Common myeloid progenitor, CD34-positive (primary cell): ENCODE results near the gene TTYH2.
A peak's percentile ranks its signal among the peaks of the same experiment; 100 is the strongest.

Source experiments
- CTCF ChIA-PET: fragments of 350-600 bp; sonication (Branson Sonifier 250); formaldehyde crosslinking; loops from one replicate; lab custom pipeline; 2021; ENCODE audit warnings: antibody characterized with exemption; lab: Charles Lee
- POLR2A ChIA-PET: fragments of 350-600 bp; sonication (Branson Sonifier 250); formaldehyde crosslinking; loops from one replicate; lab custom pipeline; 2021; ENCODE audit warnings: antibody characterized with exemption; lab: Charles Lee
- DNase-seq, 3 donors: peaks; one replicate each; pipeline versions ENCODE4 v3.0.0 to v3.0.0-alpha.2; 2013
- H3K27ac ChIP-seq, 2 experiments: 1 replicate in 1 of 2; 2 replicates in 1 of 2; pipeline ENCODE4 v1.7.0; 2013; ENCODE audit warnings: inconsistent platforms in 2 of 2, low read length in 2 of 2, mild to moderate bottlenecking in 2 of 2, low read depth in 1 of 2, moderate library complexity in 1 of 2; ENCODE audit not compliant: severe bottlenecking in 2 of 2, insufficient read depth in 1 of 2, poor library complexity in 1 of 2
- H3K27me3 ChIP-seq, 5 experiments: replicated peaks in 2 of 5; 1 replicate in 3 of 5; 2 replicates in 2 of 5; pipeline versions ENCODE4 v1.6.1 to v1.7.0; 2013; ENCODE audit warnings: low read length in 4 of 5, mild to moderate bottlenecking in 2 of 5, moderate library complexity in 2 of 5, inconsistent platforms in 1 of 5; ENCODE audit not compliant: insufficient read depth in 5 of 5, control insufficient read depth in 4 of 5
- H3K36me3 ChIP-seq, 4 experiments: 1 replicate in 2 of 4; 2 replicates in 2 of 4; pipeline versions ENCODE4 v1.6.1 to v1.7.0; 2013; ENCODE audit warnings: low read length in 3 of 4, control low read depth in 1 of 4, mild to moderate bottlenecking in 1 of 4; ENCODE audit not compliant: control insufficient read depth in 4 of 4, insufficient read depth in 4 of 4
- H3K4me1 ChIP-seq, 4 experiments: 1 replicate in 3 of 4; 2 replicates in 1 of 4; pipeline versions ENCODE4 v1.6.1 to v1.7.1; 2013; ENCODE audit warnings: low read length in 3 of 4, mild to moderate bottlenecking in 3 of 4, control low read depth in 1 of 4, inconsistent platforms in 1 of 4, moderate library complexity in 1 of 4; ENCODE audit not compliant: control insufficient read depth in 4 of 4, insufficient read depth in 4 of 4; ENCODE audit errors: control extremely low read depth in 1 of 4
- H3K4me3 ChIP-seq, 7 experiments: 1 replicate in 4 of 7; 2 replicates in 3 of 7; pipeline versions ENCODE4 v1.5.1 to v1.7.0; 2013; ENCODE audit warnings: mild to moderate bottlenecking in 7 of 7, low read length in 6 of 7, moderate library complexity in 6 of 7, inconsistent platforms in 2 of 7, low read depth in 2 of 7, control low read depth in 1 of 7; ENCODE audit not compliant: insufficient read depth in 4 of 7, control insufficient read depth in 1 of 7; ENCODE audit errors: extremely low read depth in 1 of 7
- H3K9me3 ChIP-seq, 5 experiments: 1 replicate in 4 of 5; 2 replicates in 1 of 5; pipeline versions ENCODE4 v1.6.1 to v1.7.1; 2013; ENCODE audit warnings: low read length in 4 of 5, mild to moderate bottlenecking in 2 of 5, inconsistent platforms in 1 of 5, low read depth in 1 of 5, moderate library complexity in 1 of 5; ENCODE audit not compliant: control insufficient read depth in 4 of 5, insufficient read depth in 2 of 5; ENCODE audit errors: control extremely low read depth in 1 of 5
- WGBS: methylation state at CpG from one replicate; pipeline ENCODE4 v1.1.5; 2013; ENCODE audit not compliant: insufficient coverage; 5-methylcytosine and 5-hydroxymethylcytosine counted together

The TTYH2 gene

DNA sequence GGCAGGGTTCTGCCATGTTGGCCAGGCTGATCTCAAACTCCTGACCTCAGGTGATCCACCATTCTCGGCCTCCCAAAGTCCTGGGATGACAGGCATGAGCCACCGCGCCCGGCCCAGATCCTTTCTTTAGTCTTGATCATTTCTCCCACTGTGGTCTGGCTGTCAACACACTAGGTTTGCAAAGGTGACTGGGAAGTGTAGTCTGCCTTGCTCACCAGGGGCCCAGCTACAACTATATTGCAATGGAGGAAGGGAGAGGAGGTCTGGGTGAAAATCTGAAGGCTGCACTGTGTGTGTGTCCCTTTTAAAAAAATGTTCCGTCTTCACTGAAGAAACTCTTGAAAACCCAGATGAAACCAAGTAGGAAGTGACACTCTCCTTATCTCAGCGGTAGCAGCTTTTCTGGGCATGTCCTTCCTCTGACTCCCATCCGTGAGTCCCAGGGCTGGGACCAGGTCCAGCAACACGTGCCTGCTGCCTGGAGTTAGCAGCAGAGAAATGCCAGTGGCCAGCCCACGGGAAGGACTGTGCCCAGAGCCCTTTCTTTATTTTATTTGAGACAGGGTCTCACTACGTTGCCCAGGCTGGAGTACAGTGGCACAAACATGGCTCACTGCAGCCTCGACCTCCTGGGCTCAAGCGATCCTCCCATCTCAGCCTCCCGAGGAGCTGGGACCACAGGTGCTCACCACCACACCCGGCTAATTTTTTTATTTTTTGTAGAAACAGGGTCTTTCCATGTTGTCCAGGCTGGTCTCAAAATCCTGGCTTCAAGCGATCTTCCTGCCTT lies 94.8 kb downstream of the TTYH2 start:
- CTCF ChIA-PET, result interaction anchor here (1.1 to 9.3 kb wide), 5 partner anchors 8 to 47 kb away, joined by 3 to 185 read pairs (median 3); partner anchors contain the start of gene BTBD17
- peak; percentile 86 to 95 (median 90) for DNase-seq
- Histone ChIP-seq H3K4me3 (peak overlapping the region in 1 of 7 experiments; percentile 5), H3K27me3 (no peaks in the 10 kb centered on the region), H3K4me1 (peaks cover 0 to 32% (median 19%) of the 10 kb centered on the region in 4 experiments), H3K36me3 (no peaks in the 10 kb centered on the region), H3K27ac (peak overlapping the region in 1 of 2 experiments; percentile 19), H3K9me3 (peaks cover 0 to 10% (median 8%) of the 10 kb centered on the region in 5 experiments)
- 41% methylated on average over 11 of the region's 15 CpGs for WGBS
- POLR2A ChIA-PET, result no interaction called here

DNA sequence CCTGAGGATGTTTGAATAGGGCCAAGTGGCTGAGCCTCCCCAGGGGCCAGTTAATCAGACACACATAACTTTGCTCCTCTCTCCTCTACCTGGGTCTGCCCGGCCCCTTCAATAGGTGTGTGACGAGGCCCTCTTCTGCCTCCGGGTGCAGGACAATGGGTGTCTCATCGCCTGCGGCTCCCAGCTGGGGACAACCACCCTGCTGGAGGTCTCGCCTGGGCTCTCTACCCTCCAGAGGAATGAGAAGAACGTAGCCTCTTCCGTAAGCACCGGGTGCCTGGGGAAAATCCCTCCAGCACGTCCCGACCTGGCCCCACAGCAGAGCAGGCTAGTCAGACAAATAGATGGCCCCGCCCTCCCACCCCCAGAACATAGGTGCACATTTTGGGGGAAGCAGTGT lies 96.5 kb downstream of the TTYH2 start:
- WGBS, result 90% methylated on average over 11 of the region's 12 CpGs
- POLR2A ChIA-PET, result no interaction called here

More for the DNA sequence above, 96.5 kb downstream of the TTYH2 start:
- Histone ChIP-seq H3K9me3 (peaks cover 0 to 10% (median 5%) of the 10 kb centered on the region in 5 experiments), H3K36me3 (no peaks in the 10 kb centered on the region), H3K4me1 (peaks cover 0 to 32% (median 19%) of the 10 kb centered on the region in 4 experiments), H3K27ac (no peak overlapping the region), H3K27me3 (no peaks in the 10 kb centered on the region), H3K4me3 (no peak overlapping the region)
- no peak for DNase-seq
- CTCF ChIA-PET, result interaction anchor here (0.7 to 9.3 kb wide), 2 partner anchors 45 to 197 kb away, joined by 4 to 185 read pairs; partner anchors contain the start of gene BTBD17
